HepG2 (cell line): Measurements from ENCODE around the gene EZH1. TPM values are rescaled to one million over a fixed set of nuclear protein-coding genes. Genes with fewer than 3 reads are reported as not detected.

Experiments used
- CBX5 ChIP-seq: sonication (generic); formaldehyde crosslinking; IDR thresholded peaks from 2 replicates; pipeline ENCODE4 v1.4.0; 2020; ENCODE audit warnings: missing genetic modification reagents, borderline replicate concordance
- HIC2 ChIP-seq: sonication (generic); formaldehyde crosslinking; IDR thresholded peaks from 2 replicates; pipeline ENCODE4 v1.9.0; 2022; ENCODE audit warnings: low read depth, missing genetic modification reagents
- MYPOP ChIP-seq: sonication (generic); formaldehyde crosslinking; IDR thresholded peaks from 2 replicates; pipeline ENCODE4 v1.8.1; 2023; ENCODE audit warnings: mild to moderate bottlenecking, moderate library complexity, missing genetic modification reagents
- PAWR ChIP-seq: sonication (generic); formaldehyde crosslinking; IDR thresholded peaks from 2 replicates; pipeline ENCODE4 v1.4.0; 2020; ENCODE audit warnings: missing genetic modification reagents, mild to moderate bottlenecking, borderline replicate concordance
- PHF20 ChIP-seq: sonication (generic); formaldehyde crosslinking; IDR thresholded peaks from 2 replicates; pipeline ENCODE4 v1.5.0; 2020; ENCODE audit warnings: mild to moderate bottlenecking, missing genetic modification reagents
- PRDM10 ChIP-seq: sonication (generic); formaldehyde crosslinking; IDR thresholded peaks from 2 replicates; pipeline ENCODE4 v1.4.0; 2020; ENCODE audit warnings: low read depth, missing genetic modification reagents
- RBM39 ChIP-seq: fragments of 200-400 bp; formaldehyde crosslinking; IDR thresholded peaks from one replicate; pipeline ENCODE4 v1.6.1; 2018; ENCODE audit warnings: antibody characterized with exemption, mild to moderate bottlenecking, low read depth, low read length; ENCODE audit not compliant: poor library complexity, severe bottlenecking
- SRSF1 ChIP-seq: fragments of 200-400 bp; formaldehyde crosslinking; optimal IDR thresholded peaks from 2 replicates; pipeline ENCODE3; 2017; ENCODE audit warnings: mild to moderate bottlenecking, low read depth, low read length, moderate library complexity
- TEAD2 ChIP-seq: sonication (generic); formaldehyde crosslinking; IDR thresholded peaks from 2 replicates; pipeline ENCODE4 v1.9.0; 2021; ENCODE audit warnings: missing genetic modification reagents
- TFDP2 ChIP-seq: sonication (generic); formaldehyde crosslinking; IDR thresholded peaks from 2 replicates; pipeline ENCODE4 v1.4.0; 2020; ENCODE audit warnings: missing genetic modification reagents
- TIGD3 ChIP-seq: sonication (generic); formaldehyde crosslinking; IDR thresholded peaks from 2 replicates; pipeline ENCODE4 v1.5.1; 2020; ENCODE audit warnings: mild to moderate bottlenecking, missing genetic modification reagents, borderline replicate concordance
- ZFY ChIP-seq: sonication (generic); formaldehyde crosslinking; IDR thresholded peaks from 2 replicates; pipeline ENCODE4 v1.4.0; 2020; ENCODE audit warnings: missing genetic modification reagents
- ZNF207 ChIP-seq: fragments of 450-650 bp; IDR thresholded peaks from 2 replicates; pipeline ENCODE4 v1.6.1; 2016; ENCODE audit warnings: antibody characterized with exemption, borderline replicate concordance
- ZNF232 ChIP-seq: sonication (generic); formaldehyde crosslinking; IDR thresholded peaks from 2 replicates; pipeline ENCODE4 v1.4.0; 2020; ENCODE audit warnings: missing genetic modification reagents, borderline replicate concordance
- ZNF354B ChIP-seq: sonication (generic); formaldehyde crosslinking; IDR thresholded peaks from 2 replicates; pipeline ENCODE4 v1.8.0; 2022; ENCODE audit warnings: mild to moderate bottlenecking, missing genetic modification reagents
- ZNF362 ChIP-seq: sonication (generic); formaldehyde crosslinking; IDR thresholded peaks from 2 replicates; pipeline ENCODE4 v1.4.0; 2020; ENCODE audit warnings: missing genetic modification reagents, mild to moderate bottlenecking, borderline replicate concordance
- ZNF678 ChIP-seq: sonication (generic); formaldehyde crosslinking; IDR thresholded peaks from 2 replicates; pipeline ENCODE4 v1.4.0; 2020; ENCODE audit warnings: mild to moderate bottlenecking, missing genetic modification reagents
- ZNF737 ChIP-seq: sonication (generic); formaldehyde crosslinking; IDR thresholded peaks from 2 replicates; pipeline ENCODE4 v1.5.0; 2020; ENCODE audit warnings: missing genetic modification reagents, mild to moderate bottlenecking, borderline replicate concordance
- polyA plus RNA-seq, 8 experiments: library from polyadenylated mRNA; depleted of rRNA in 3 of 8; stranded (reverse) in 7 of 8; unstranded in 1 of 8; fragments of >200 nt; fragmentation: Illumina TruSeq in 4 of 8; extraction: Trizol in 4 of 8; gene quantifications; 2 replicates each; pipeline versions ENCODE4 v1.2.1 to v1.2.3, GENCODE V29; 2011 to 2016; ENCODE audit warnings: low read depth in 4 of 8, missing spikeins in 1 of 8, mixed read lengths in 1 of 8; ENCODE audit not compliant: insufficient read depth in 1 of 8
- total RNA-seq, 5 experiments: library from RNA; depleted of rRNA; stranded (reverse); fragments of >200 nt; fragmentation: Illumina TruSeq; extraction: Trizol; gene quantifications; 2 replicates each; pipeline ENCODE4 v1.2.3, GENCODE V29; 2016; ENCODE audit warnings: low read depth in 1 of 5

Gene EZH1
- total and polyA plus RNA-seq, 2 of the 13 experiments (the other 11 are each of a cell fraction or from before 2014, with no cell fraction given): 11.6 to 24.0 TPM

GRCh38 chr17:42744283-42744805 is 496 bp downstream of the EZH1 start (continued):
- TF ChIP-seq PRDM10 (CRISPR knock-in tag) (no peak), TIGD3 (no peak), ZNF232 (CRISPR knock-in tag) (peak; percentile 77; the same call in 1 of the 2 replicates), CBX5 (no peak), ZNF354B (CRISPR knock-in tag) (no peak), ZNF362 (peak; percentile 47; the same call in 1 of the 2 replicates), SRSF1 (peak; percentile 57), MYPOP (no peak), ZNF678 (CRISPR knock-in tag) (no peak; the same call in 1 of the 2 replicates), ZFY (peak; percentile 85), ZNF737 (CRISPR knock-in tag) (no peak), TEAD2 (CRISPR knock-in tag) (peak; percentile 78; the same call in 1 of the 2 replicates), HIC2 (CRISPR knock-in tag) (peak; percentile 33; the same call in 1 of the 2 replicates), ZNF207 (no peak), PHF20 (no peak; the same call in 1 of the 2 replicates), PAWR (CRISPR knock-in tag) (0 out of 2 replicates have a peak, but pooled peaks have one; percentile 11), TFDP2 (CRISPR knock-in tag) (no peak), RBM39 (no peak)
